Fibroblast of mammary gland (primary cell): ENCODE results near the gene ABCC4.
"Not testable (repeated sequence)": the region's sequence is repeated elsewhere in the genome, so short reads cannot be mapped to it uniquely, and the experiment has no call there.

ENCODE experiments used
- DNase-seq: peaks from one replicate; pipeline ENCODE4 v3.0.0-alpha.2; 2010; ENCODE audit warnings: low read depth
- H3K4me3 ChIP-seq: 2 replicates; pipeline ENCODE4 v1.5.1; 2011; ENCODE audit warnings: low read depth, mild to moderate bottlenecking, low read length, moderate library complexity; ENCODE audit not compliant: control insufficient read depth
- CTCF ChIP-seq: conservative IDR thresholded peaks from 2 replicates; pipeline ENCODE4 v1.5.1; 2011; ENCODE audit warnings: low read depth, low read length, inconsistent platforms; ENCODE audit not compliant: control insufficient read depth, insufficient read depth

Gene ABCC4

GRCh38 chr13:95182570-95183265 lies 118.5 kb downstream of the ABCC4 start:
- DNase-seq: no peak
- no peak overlapping the region for H3K4me3 ChIP-seq
- no peak for TF ChIP-seq CTCF

GRCh38 chr13:95181586-95181985 lies 119.7 kb downstream of the ABCC4 start:
- no peak overlapping the region for H3K4me3 ChIP-seq
- TF ChIP-seq CTCF: no peak
- no peak for DNase-seq

- no peak overlapping the region for H3K4me3 ChIP-seq
Measured at GRCh38 chr13:95180513-95181245, 120.6 kb downstream of the ABCC4 start.

GRCh38 chr13:95176611-95177259 lies 124.5 kb downstream of the ABCC4 start:
- H3K4me3 ChIP-seq: no peak overlapping the region
- peak; percentile 15 for DNase-seq
- TF ChIP-seq CTCF: no peak

More at GRCh38 chr13:95180513-95181245, 120.6 kb downstream of the ABCC4 start:
- no peak for DNase-seq
- TF ChIP-seq CTCF: no peak

GRCh38 chr13:95174517-95174916 lies 126.7 kb downstream of the ABCC4 start:
- TF ChIP-seq CTCF: no peak
- DNase-seq: no peak
- no peak overlapping the region for H3K4me3 ChIP-seq

GRCh38 chr13:95168191-95168590 lies 133.1 kb downstream of the ABCC4 start:
- TF ChIP-seq CTCF: no peak
- DNase-seq: no peak
- H3K4me3 ChIP-seq: no peak overlapping the region

- not testable (repeated sequence) for DNase-seq
Measured at GRCh38 chr13:95167003-95167402, 134.2 kb downstream of the ABCC4 start.

More at GRCh38 chr13:95167003-95167402, 134.2 kb downstream of the ABCC4 start:
- not testable (repeated sequence) for H3K4me3 ChIP-seq
